Ascending aorta (tissue), 2 donors: ENCODE results near the gene SART3. TPM values are rescaled to one million over a fixed set of nuclear protein-coding genes. Genes with fewer than 3 reads are reported as not detected.
A peak's percentile ranks its signal among the peaks of the same experiment; 100 is the strongest.

ENCODE experiments used
- DNase-seq, 2 donors: peaks; one replicate each; pipeline ENCODE4 v3.0.0-alpha.2; 2019; ENCODE audit warnings: low spot score in 2 of 2
- H3K27ac ChIP-seq, 2 donors: fragments of 200-600 bp; sonication (generic); one replicate each; pipeline ENCODE4 v1.5.1; 2016 to 2017; ENCODE audit warnings: mild to moderate bottlenecking in 1 of 2
- H3K27me3 ChIP-seq: fragments of 200-600 bp; sonication (generic); one replicate; pipeline ENCODE4 v1.5.1; 2017
- H3K36me3 ChIP-seq, 2 donors: fragments of 200-600 bp; sonication (generic); one replicate each; pipeline ENCODE4 v1.5.1; 2016
- H3K4me1 ChIP-seq, 2 donors: fragments of 200-600 bp; sonication (generic); one replicate each; pipeline ENCODE4 v1.5.1; 2016 to 2017; ENCODE audit warnings: mild to moderate bottlenecking in 1 of 2
- H3K4me3 ChIP-seq, 2 donors: fragments of 200-600 bp; sonication (generic); one replicate each; pipeline ENCODE4 v1.5.1; 2016 to 2017; ENCODE audit warnings: mild to moderate bottlenecking in 1 of 2
- H3K9me3 ChIP-seq, 2 donors: fragments of 200-600 bp; sonication (generic); one replicate each; pipeline ENCODE4 v1.5.1; 2016
- CTCF ChIP-seq, 3 experiments: fragments of 200-600 bp in 2 of 3; fragments of 450-650 bp in 1 of 3; sonication (generic) in 2 of 3; IDR thresholded peaks; one replicate each; pipeline ENCODE4 v1.5.1; 2016 to 2019; ENCODE audit warnings: antibody characterized with exemption in 3 of 3, mild to moderate bottlenecking in 1 of 3, moderate library complexity in 1 of 3
- intact Hi-C: fragments of 100-400 bp; cut with DNase I; formaldehyde crosslinking; loops from one replicate; pipeline ENCODE4 v1.15.1; 2023
- total RNA-seq: library from RNA; depleted of rRNA; stranded (reverse); fragments of >200 nt; gene quantifications from one replicate; pipeline ENCODE4 v1.1.0, GENCODE V29; 2016

SART3 gene
- total RNA-seq, 1 donor from 2014 or later, result 22.9 TPM

GRCh38 chr12:108580531-108580930 is 19.6 kb upstream of the SART3 start:
- Histone ChIP-seq H3K27me3 (no peaks in the 10 kb centered on the region), H3K9me3 (no peaks in the 10 kb centered on the region), H3K4me1 (no peaks in the 10 kb centered on the region), H3K4me3 (no peak overlapping the region), H3K36me3 (no peaks in the 10 kb centered on the region), H3K27ac (no peak overlapping the region)
- no peak for TF ChIP-seq CTCF (IDR thresholded peaks at IDR 0.05)
- intact Hi-C loops, result no loop called here
- no peak for DNase-seq

- no peaks in the 10 kb centered on the region for H3K27me3 ChIP-seq
- H3K4me1 ChIP-seq, result no peaks in the 10 kb centered on the region
- H3K4me3 ChIP-seq, result no peak overlapping the region
- intact Hi-C loops, result no loop called here
- no peak overlapping the region for H3K27ac ChIP-seq
- H3K36me3 ChIP-seq, result no peaks in the 10 kb centered on the region
- no peak for TF ChIP-seq CTCF (IDR thresholded peaks at IDR 0.05)
- H3K9me3 ChIP-seq, result no peaks in the 10 kb centered on the region
- no peak for DNase-seq
Measured at GRCh38 chr12:108578813-108579212, 17.8 kb upstream of the SART3 start.

GRCh38 chr12:108578264-108578663 is 17.3 kb upstream of the SART3 start:
- no peak for TF ChIP-seq CTCF (IDR thresholded peaks at IDR 0.05)
- no peaks in the 10 kb centered on the region for H3K27me3 ChIP-seq
- no peaks in the 10 kb centered on the region for H3K36me3 ChIP-seq
- H3K4me1 ChIP-seq, result no peaks in the 10 kb centered on the region
- no peak for DNase-seq
- no peak overlapping the region for H3K27ac ChIP-seq
- H3K4me3 ChIP-seq, result no peak overlapping the region
- intact Hi-C loops, result no loop called here
- no peaks in the 10 kb centered on the region for H3K9me3 ChIP-seq

GRCh38 chr12:108577458-108577857 is 16.5 kb upstream of the SART3 start:
- intact Hi-C loops, result no loop called here
- Histone ChIP-seq H3K4me3 (no peak overlapping the region), H3K9me3 (no peaks in the 10 kb centered on the region), H3K27ac (no peak overlapping the region), H3K4me1 (no peaks in the 10 kb centered on the region), H3K27me3 (no peaks in the 10 kb centered on the region), H3K36me3 (no peaks in the 10 kb centered on the region)
- no peak for DNase-seq
- no peak for TF ChIP-seq CTCF (IDR thresholded peaks at IDR 0.05)

- no peaks in the 10 kb centered on the region for H3K4me1 ChIP-seq
- DNase-seq, result peak in 1 of 2 donors; percentile 25
- H3K4me3 ChIP-seq, result no peak overlapping the region
- intact Hi-C loops, result no loop called here
- no peak overlapping the region for H3K27ac ChIP-seq
- no peaks in the 10 kb centered on the region for H3K36me3 ChIP-seq
- H3K27me3 ChIP-seq, result no peaks in the 10 kb centered on the region
- no peaks in the 10 kb centered on the region for H3K9me3 ChIP-seq
- TF ChIP-seq CTCF (IDR thresholded peaks at IDR 0.05), result no peak
Measured at GRCh38 chr12:108576660-108577234, 15.8 kb upstream of the SART3 start.
